Measurements from ENCODE around the gene TAB2. TPM values are rescaled to one million over a fixed set of nuclear protein-coding genes. Genes with fewer than 3 reads are reported as not detected.
A peak's percentile ranks its signal among the peaks of the same experiment; 100 is the strongest.

The TAB2 gene
- total RNA-seq, 4 donors from 2014 or later: 32.5 to 71.4 (median 43.8) TPM

DNA sequence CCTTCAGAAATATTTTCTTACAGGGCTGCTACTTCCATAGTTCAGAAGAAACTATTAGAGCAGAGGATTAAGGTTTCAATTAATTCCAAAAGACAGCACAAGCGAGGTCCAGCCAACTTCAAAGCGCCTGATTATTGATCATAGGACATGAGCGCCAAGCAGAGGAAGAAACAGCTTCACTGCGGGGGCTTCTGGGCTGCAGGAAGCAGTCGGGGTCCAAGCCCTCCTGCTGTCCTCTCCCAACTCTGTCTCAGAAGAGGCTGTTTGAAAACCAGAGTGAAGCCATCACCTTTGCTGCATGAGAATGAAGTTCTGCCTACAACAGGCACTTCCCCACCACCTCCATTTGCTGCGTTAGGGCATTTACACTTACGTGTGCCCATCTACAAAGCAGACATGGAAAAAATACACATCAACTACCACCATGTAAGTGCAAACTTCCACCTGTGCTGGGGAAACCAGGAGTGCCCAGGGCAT, 106.5 kb downstream of the TAB2 start:
- TF ChIP-seq, protein P1, sequence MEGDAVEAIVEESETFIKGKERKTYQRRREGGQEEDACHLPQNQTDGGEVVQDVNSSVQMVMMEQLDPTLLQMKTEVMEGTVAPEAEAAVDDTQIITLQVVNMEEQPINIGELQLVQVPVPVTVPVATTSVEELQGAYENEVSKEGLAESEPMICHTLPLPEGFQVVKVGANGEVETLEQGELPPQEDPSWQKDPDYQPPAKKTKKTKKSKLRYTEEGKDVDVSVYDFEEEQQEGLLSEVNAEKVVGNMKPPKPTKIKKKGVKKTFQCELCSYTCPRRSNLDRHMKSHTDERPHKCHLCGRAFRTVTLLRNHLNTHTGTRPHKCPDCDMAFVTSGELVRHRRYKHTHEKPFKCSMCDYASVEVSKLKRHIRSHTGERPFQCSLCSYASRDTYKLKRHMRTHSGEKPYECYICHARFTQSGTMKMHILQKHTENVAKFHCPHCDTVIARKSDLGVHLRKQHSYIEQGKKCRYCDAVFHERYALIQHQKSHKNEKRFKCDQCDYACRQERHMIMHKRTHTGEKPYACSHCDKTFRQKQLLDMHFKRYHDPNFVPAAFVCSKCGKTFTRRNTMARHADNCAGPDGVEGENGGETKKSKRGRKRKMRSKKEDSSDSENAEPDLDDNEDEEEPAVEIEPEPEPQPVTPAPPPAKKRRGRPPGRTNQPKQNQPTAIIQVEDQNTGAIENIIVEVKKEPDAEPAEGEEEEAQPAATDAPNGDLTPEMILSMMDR (IDR thresholded peaks at IDR 0.05): no peak
- TF ChIP-seq POLR2A (IDR thresholded peaks at IDR 0.05): no peak
- no peak for DNase-seq (ENCODE audit: low spot score in 2 of 2)
- whole genome bisulfite sequencing, 2 donors: 53% methylated on average over 7 of the region's 7 CpGs
- intact Hi-C loops (cut with DNase I; ENCODE audit: low total_unique reads): no loop called here
- no peak overlapping the region for H3K4me3 ChIP-seq (ENCODE audit: low read depth, poor library complexity, severe bottlenecking)

DNA sequence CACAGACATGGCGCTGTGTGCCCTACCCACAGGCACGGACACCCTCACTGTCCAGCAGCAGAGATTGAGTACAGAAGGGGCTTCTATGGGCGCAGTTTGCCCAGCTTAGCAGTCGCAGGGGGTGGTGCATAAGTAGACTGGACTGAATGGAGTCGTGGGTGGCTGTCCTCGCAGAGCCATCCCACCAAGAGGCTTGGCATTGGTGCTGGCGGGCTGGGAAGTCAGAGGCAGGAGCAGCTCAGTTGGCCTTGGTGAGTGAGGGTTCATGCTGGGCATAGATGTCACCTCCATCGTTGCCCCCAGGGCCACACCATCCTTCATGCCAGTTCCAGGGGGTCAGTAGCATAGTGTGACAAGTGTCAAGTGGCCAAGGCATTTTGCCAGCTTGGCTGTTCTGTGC, 107.7 kb downstream of the TAB2 start:
- 86 to 87% methylated on average over 7 to 8 of the region's 8 CpGs for WGBS, 2 donors
- peak in 1 of 2 donors; percentile 79 for DNase-seq (ENCODE audit: low spot score in 2 of 2)
- TF ChIP-seq POLR2A (IDR thresholded peaks at IDR 0.05): no peak
- TF ChIP-seq, protein P1 (IDR thresholded peaks at IDR 0.05): no peak
- intact Hi-C loops (cut with DNase I; ENCODE audit: low total_unique reads): no loop called here
- H3K4me3 ChIP-seq (ENCODE audit: low read depth, poor library complexity, severe bottlenecking): no peak overlapping the region

DNA sequence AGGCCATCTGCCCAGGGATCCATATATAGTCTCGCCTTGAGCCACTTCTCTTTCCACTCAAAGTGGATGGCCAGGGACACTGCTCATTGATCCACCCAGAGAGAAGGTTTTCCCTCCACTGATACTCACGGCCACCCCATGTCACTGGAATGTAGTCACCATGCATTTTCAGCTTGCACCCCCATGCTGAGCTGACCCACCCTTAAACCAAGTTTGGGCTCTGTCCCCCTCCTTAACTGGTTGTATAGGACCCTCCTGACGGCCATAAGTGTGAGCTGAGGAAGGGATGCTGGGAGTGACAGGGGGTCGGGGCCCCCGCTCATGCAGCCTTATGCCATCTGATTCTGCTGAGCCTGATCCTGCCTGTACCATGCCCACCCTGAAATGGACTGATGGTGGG, 108.2 kb downstream of the TAB2 start:
- 95 to 98% methylated on average over 5 of the region's 5 CpGs for WGBS, 2 donors
- intact Hi-C loops (cut with DNase I; ENCODE audit: low total_unique reads): no loop called here

DNA sequence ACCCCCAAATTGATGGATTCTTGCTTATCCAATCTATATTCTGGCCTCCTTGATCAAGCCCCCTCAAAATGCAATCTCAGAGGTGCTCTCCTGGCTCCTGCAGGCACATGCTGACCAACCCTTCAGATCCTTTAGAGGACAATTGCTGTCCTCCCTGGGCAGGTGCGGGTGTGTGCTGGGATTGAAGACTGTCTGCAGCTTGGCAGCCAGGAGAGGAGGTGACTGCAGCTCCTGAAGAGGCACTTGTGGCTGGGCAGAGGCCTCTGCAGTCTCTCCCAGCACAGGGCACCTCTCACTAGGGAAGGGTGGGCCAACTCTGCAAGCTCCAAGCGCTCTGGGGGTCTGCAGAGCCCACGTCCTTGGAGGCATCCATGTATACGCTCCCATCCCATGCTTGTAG, 111.1 kb downstream of the TAB2 start:
- DNase-seq (ENCODE audit: low spot score in 2 of 2): no peak
- intact Hi-C loops (cut with DNase I; ENCODE audit: low total_unique reads): no loop called here
- no peak for TF ChIP-seq POLR2A (IDR thresholded peaks at IDR 0.05)
- TF ChIP-seq, protein P1 (IDR thresholded peaks at IDR 0.05): no peak
- no peak overlapping the region for H3K4me3 ChIP-seq (ENCODE audit: low read depth, poor library complexity, severe bottlenecking)
- WGBS, 2 donors: 87 to 91% methylated on average over 4 of the region's 4 CpGs

More for the DNA sequence above, 108.2 kb downstream of the TAB2 start:
- H3K4me3 ChIP-seq (ENCODE audit: low read depth, poor library complexity, severe bottlenecking): no peak overlapping the region
- no peak for TF ChIP-seq POLR2A (IDR thresholded peaks at IDR 0.05)
- TF ChIP-seq, protein P1 (IDR thresholded peaks at IDR 0.05): no peak
- DNase-seq (ENCODE audit: low spot score in 2 of 2): peak in 1 of 2 donors; percentile 75

DNA sequence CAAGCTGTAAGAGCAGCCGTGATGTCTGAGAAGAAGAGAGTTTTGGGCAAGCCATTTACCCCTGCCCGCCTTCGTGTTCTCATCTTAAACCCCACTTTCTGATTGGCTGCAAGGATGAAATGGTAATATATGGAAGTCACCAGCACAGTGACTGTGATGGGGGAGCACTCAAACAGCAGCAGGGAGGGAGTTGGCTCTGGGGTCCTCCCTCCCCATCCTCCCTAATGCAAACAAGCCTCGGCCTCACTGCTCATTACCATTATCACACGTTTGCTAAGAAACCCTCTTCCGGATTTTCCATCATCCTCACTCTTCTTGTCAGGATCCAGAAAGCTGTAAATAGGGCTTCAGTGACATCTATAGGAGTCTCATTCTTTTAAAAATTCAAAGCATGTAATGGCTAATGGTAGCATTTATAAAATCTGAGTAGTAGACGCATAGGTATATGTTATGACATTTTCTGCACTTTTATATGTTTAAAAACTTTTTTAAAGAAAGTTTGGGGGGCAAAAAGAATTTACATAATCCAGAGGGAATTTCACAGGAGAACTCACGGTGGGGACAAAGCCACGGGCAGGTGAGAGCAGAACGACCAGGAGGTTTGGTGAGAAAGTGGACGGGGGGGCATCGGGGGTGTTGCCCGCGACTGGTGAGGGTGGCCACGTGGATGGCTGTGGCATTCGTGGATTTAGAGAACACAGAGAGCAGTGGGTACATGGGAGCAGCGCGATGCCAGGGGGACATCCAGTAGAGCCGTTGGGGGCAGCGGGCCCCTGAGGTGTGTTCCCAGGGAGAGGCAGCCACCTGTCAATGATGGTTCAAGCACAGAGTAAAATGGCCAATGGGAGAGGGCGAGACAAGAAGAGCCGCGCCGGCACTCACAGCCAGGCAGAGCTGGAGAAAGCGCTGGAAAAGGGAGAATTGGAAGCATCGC, 112.2 kb downstream of the TAB2 start:
- TF ChIP-seq POLR2A (IDR thresholded peaks at IDR 0.05): no peak
- TF ChIP-seq, protein P1 (IDR thresholded peaks at IDR 0.05): no peak
- intact Hi-C loops (cut with DNase I; ENCODE audit: low total_unique reads): loop anchor here (10.0 kb wide), 1 partner anchor 395 kb away; no protein-coding TSS in a partner anchor
- 89 to 90% methylated on average over 26 of the region's 26 CpGs for WGBS, 2 donors
- H3K4me3 ChIP-seq (ENCODE audit: low read depth, poor library complexity, severe bottlenecking): no peak overlapping the region
- no peak for DNase-seq (ENCODE audit: low spot score in 2 of 2)
